Ramos (cell line): ENCODE data around the gene CCDC57.

Source experiments
- in situ Hi-C: fragments of 300-500 bp; cut with MboI; formaldehyde crosslinking; loops from one replicate; pipeline ENCODE4 v1.14.3; 2022; ENCODE audit warnings: low sequenced_read_pairs; ENCODE audit not compliant: unreplicated experiment

Gene CCDC57

GRCh38 chr17:82161216-82161615 lies 51.4 kb downstream of the CCDC57 start:
- in situ Hi-C loops, result no loop called here

DNA sequence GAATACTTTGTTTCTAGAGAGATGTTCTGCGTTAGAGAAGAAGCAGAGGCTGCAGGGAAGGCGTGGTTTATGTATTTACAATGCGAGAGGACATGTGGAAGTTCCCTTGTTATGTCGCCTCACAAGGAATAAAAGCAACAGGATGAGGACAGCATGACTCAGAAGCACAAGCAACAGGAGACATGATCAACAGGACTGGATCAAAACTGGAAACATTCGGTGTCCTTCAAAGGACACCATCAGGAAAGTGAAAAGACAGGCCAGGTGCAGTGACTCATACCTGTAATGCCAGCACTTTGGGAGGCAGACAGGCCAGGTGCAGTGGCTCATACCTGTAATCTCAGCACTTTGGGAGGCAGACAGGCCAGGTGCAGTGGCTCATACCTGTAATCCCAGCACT lies 52.6 kb downstream of the CCDC57 start:
- in situ Hi-C loops, result no loop called here

DNA sequence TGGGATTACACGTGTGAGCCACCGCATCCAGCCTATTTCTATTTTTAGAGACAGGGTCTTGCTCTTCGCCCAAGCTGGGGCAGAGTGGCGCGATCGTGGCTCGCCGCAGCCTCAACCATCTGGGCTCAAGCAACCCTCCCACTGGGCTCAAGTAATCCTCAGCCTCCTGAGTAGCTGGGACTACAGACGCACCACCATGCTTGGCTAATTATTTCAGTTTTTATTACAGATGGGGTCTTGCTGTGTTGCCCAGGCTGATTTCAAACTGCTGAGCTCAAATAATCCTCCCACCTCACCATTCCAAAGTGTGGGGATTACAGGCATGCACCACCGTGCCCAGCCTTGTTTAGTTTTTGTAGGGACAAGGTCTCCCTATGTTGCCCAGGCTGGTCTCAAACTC lies 53.8 kb downstream of the CCDC57 start:
- in situ Hi-C loops, result loop anchor here (5.0 to 10.0 kb wide), 2 partner anchors 127 to 204 kb away; partner anchors contain the start of gene RAC3

- in situ Hi-C loops, result loop anchor here (5.0 to 10.0 kb wide), 2 partner anchors 125 to 203 kb away; partner anchors contain the start of gene RAC3
Measured at GRCh38 chr17:82157046-82158035, 55.3 kb downstream of the CCDC57 start.

DNA sequence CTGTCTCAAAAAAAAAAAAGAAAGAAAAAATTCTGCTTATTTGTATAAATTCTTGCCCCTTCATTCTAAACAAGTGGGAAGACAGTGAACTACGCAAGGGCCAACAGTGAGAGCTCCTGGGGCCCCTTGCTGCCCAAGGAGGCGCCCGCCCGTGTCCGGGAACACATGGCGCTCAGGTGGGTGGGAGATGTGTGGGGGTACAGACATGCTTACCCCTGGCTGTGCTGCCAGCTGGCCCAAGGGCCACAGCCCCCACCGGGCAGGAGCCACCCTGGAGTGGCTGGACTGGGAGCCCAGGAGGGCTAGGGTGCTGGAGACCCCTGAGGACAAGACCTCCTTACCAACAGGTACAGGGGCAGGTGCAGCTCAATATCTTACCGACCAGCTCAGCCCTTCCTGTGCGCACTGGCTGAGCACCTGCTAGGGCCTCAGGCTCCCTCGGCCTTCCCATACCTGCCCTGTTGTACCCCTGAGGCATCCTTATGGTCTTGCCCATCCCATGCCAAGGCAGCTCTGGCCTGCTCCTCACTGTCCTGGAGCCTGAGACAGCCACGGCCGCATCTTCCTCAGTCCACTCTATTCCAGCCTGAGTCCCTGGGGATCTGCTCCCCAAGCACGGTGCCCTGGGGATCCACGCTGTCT lies 56.2 kb downstream of the CCDC57 start:
- in situ Hi-C loops, result loop anchor here (5.0 to 10.0 kb wide), 2 partner anchors 124 to 202 kb away; partner anchors contain the start of gene RAC3

GRCh38 chr17:82155606-82156005 lies 57.0 kb downstream of the CCDC57 start:
- in situ Hi-C loops, result loop anchor here (5.0 to 10.0 kb wide), 2 partner anchors 123 to 201 kb away; partner anchors contain the start of gene RAC3

- in situ Hi-C loops, result loop anchor here (5.0 to 10.0 kb wide), 2 partner anchors 123 to 200 kb away; partner anchors contain the start of gene RAC3
Measured at GRCh38 chr17:82154881-82155331, 57.7 kb downstream of the CCDC57 start.

DNA sequence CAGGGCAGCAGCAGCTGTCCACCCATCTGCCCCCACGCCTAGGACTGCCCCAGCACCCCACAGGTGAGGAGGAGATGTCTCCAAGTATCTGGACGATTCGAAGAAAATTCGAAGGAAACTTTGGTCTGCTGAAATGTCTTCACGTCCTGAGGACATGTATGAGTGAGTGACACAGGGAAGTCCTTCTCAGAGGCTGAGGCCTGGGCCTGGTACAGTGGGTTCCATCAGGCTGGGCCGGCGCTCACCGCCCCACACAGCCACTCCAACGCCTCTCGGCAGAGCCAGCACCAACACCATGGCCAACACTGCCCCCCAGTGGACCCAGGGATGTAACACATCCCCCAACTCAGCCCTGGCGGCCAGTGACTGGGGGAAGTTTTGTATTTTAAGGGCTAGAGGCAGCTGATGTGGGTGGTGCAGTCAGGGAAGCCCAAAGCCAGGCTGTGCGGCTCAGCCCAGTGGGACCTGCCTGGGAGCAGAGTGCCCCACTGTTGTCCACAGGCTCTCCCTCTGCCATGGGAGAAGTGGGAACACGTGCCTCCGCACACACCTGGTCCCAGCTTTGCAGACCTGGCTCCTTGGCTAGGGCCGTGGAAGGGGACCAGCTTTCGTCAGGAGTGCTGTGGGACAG lies 58.8 kb downstream of the CCDC57 start:
- in situ Hi-C loops, result loop anchor here (10.0 kb wide), 1 partner anchor 199 kb away; no protein-coding TSS in a partner anchor

GRCh38 chr17:82153295-82153691 lies 59.3 kb downstream of the CCDC57 start:
- in situ Hi-C loops, result loop anchor here (10.0 kb wide), 1 partner anchor 198 kb away; no protein-coding TSS in a partner anchor

DNA sequence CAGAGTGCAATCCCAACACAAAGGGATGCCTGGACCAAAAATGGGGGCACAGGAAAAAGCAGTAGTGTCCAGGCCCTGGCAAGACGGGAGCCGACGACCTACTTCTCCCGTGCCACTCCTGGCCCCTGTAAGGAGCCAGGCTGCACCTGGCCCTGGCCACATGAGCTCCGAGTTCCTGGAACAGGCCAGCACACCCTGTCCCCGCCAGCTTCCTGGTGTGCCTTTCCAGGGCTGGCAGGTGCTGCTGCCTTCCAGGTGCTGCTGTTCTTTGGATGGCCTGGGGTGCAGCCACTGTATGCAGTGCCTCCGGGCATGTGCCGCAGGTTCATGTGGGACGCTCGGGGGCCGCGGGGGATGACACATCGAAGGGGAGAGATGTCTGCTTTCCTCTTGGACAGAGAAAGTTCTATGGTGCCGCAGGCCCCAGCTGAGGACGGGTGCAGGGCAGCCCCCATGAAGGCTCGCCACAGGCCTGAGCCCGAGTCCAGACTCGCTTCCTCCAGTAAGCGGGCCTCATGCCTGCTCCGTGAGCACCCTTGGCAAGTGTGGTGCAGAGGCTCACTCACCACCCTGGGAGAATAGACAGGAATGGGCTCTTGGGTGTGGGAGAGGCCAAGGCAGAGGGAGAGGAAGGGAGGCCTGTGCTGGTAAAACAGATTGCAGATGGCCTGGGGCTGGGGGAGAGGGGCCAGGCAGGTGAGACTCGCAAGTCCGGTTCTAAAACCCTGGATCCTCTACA lies 59.9 kb downstream of the CCDC57 start:
- in situ Hi-C loops, result loop anchor here (10.0 kb wide), 1 partner anchor 198 kb away; no protein-coding TSS in a partner anchor

- in situ Hi-C loops, result loop anchor here (10.0 kb wide), 1 partner anchor 197 kb away; no protein-coding TSS in a partner anchor
Measured at GRCh38 chr17:82152114-82152513, 60.5 kb downstream of the CCDC57 start.

- in situ Hi-C loops, result loop anchor here (10.0 kb wide), 1 partner anchor 197 kb away; no protein-coding TSS in a partner anchor
Measured at GRCh38 chr17:82151106-82151957, 61.3 kb downstream of the CCDC57 start.

GRCh38 chr17:82149401-82150099 lies 63.1 kb downstream of the CCDC57 start:
- in situ Hi-C loops, result loop anchor here (10.0 kb wide), 1 partner anchor 195 kb away; no protein-coding TSS in a partner anchor

DNA sequence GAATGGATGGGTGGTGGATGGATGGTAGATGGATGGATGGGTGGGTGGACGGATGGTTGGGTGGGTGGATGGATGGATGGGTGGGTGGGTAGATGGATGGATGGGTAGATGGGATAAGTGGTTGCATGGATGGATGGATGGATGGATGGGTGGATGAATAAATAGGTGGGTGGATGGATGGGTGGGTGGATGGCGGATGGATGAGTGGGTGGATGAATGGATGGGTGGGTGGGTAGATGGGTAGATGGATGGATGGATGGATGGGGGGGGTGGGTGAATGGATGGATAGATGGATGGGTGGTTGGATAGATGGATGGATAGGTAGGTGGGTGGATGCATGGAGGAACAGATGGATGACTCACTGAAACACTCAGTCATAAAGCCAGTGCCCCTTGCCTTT lies 63.6 kb downstream of the CCDC57 start:
- in situ Hi-C loops, result no loop called here

DNA sequence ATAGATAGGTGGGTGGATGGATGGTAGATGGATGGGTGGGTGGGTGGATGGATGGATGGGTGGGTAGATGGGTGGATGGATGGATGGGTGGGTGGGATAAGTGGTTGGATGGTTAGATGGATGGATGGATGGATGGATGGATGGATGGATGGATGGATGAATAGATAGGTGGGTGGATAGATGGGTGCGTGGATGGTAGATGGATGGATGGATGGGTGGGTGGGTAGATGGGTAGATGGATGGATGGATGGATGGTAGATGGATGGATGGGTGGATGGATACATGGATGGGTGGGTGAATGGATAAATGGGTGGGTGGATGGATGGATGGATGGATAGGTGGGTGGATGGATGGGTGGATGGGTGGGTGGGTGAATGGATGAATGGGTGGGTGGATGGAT lies 64.6 kb downstream of the CCDC57 start:
- in situ Hi-C loops, result no loop called here

GRCh38 chr17:82146663-82147654 lies 65.7 kb downstream of the CCDC57 start:
- in situ Hi-C loops, result no loop called here
